HEK293 (cell line): ENCODE results near the gene PIP5K1B.

ENCODE experiments used
- MYNN ChIP-seq: fragments of 450-650 bp; formaldehyde crosslinking; IDR thresholded peaks from 2 replicates; pipeline ENCODE4 v1.5.1; 2016; ENCODE audit warnings: missing biosample characterization, missing genetic modification characterization, borderline replicate concordance
- SALL2 ChIP-seq: fragments of 450-650 bp; formaldehyde crosslinking; IDR thresholded peaks from 2 replicates; pipeline ENCODE4 v1.5.0; 2017; ENCODE audit warnings: missing biosample characterization, mild to moderate bottlenecking, missing genetic modification characterization, borderline replicate concordance
- SETDB1 ChIP-seq: IDR thresholded peaks from one replicate; pipeline ENCODE4 v1.6.1; 2017; ENCODE audit warnings: mild to moderate bottlenecking, low read length, moderate library complexity, mixed read lengths; ENCODE audit not compliant: insufficient read length
- ZNF10 ChIP-seq: fragments of 450-650 bp; formaldehyde crosslinking; IDR thresholded peaks from 2 replicates; pipeline ENCODE4 v1.5.1; 2017; ENCODE audit warnings: missing biosample characterization, missing genetic modification characterization
- ZNF114 ChIP-seq: fragments of 450-650 bp; formaldehyde crosslinking; IDR thresholded peaks from 2 replicates; pipeline ENCODE4 v1.5.0; 2017; ENCODE audit warnings: missing biosample characterization, missing genetic modification characterization
- ZNF138 ChIP-seq: fragments of 450-650 bp; formaldehyde crosslinking; IDR thresholded peaks from 2 replicates; pipeline ENCODE4 v1.5.1; 2016; ENCODE audit warnings: missing biosample characterization, missing genetic modification characterization, borderline replicate concordance
- ZNF155 ChIP-seq: fragments of 450-650 bp; formaldehyde crosslinking; IDR thresholded peaks from 2 replicates; pipeline ENCODE4 v1.5.1; 2016; ENCODE audit warnings: missing biosample characterization, missing genetic modification characterization
- ZNF239 ChIP-seq: fragments of 450-650 bp; formaldehyde crosslinking; IDR thresholded peaks from 2 replicates; pipeline ENCODE4 v1.5.1; 2016; ENCODE audit warnings: missing biosample characterization, missing genetic modification characterization
- ZNF24 ChIP-seq: fragments of 450-650 bp; formaldehyde crosslinking; IDR thresholded peaks from 2 replicates; pipeline ENCODE4 v1.5.1; 2016; ENCODE audit warnings: missing biosample characterization, missing genetic modification characterization
- ZNF785 ChIP-seq: fragments of 450-650 bp; formaldehyde crosslinking; IDR thresholded peaks from 2 replicates; pipeline ENCODE4 v1.5.1; 2016; ENCODE audit warnings: missing biosample characterization, missing genetic modification characterization
- TF ChIP-seq, protein P1 (sequence below): fragments of 450-650 bp; formaldehyde crosslinking; IDR thresholded peaks from 2 replicates; pipeline ENCODE4 v1.5.1; 2016; ENCODE audit warnings: missing biosample characterization, missing genetic modification characterization
- TF ChIP-seq, protein P2 (sequence below): fragments of 450-650 bp; formaldehyde crosslinking; IDR thresholded peaks from 2 replicates; pipeline ENCODE4 v1.5.1; 2016; ENCODE audit warnings: missing biosample characterization, missing genetic modification characterization

DNA sequence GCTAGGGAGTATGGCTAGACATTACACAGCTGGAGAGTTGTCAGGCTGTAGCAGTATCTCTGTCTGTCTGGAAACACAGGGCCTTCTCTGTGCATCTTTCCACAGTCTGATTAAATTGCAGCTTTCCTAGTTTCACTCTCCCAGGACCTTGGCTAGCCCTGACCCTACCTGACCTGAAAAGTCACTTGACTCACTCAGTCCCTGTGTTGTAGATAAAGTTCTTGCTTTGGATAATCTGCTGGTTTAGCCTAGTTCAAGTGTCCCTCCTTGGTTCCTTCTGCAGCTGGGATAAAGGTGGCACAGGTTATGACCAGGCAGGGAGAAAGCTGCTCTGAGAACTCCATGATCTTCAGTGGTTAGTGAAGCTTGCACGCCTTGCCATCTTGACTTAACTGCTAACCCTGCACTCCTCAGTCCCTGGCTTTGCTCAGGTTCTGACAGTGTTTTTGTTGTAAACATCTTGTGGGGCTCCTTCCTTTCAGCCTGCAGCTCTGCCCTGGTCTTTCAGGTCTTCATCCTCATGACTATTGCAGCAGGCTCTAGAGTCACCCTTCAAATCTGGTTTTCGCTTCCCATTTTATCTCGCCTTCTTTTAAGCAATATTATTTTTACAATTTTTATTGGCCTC is 101.0 kb downstream of the PIP5K1B start:
- no peak for TF ChIP-seq ZNF155
- no peak for TF ChIP-seq ZNF239 (tag by site-specific recombination)
- TF ChIP-seq ZNF24 (tag by site-specific recombination), result no peak
- no peak for TF ChIP-seq ZNF114 (tag by site-specific recombination)
- TF ChIP-seq, protein P1, sequence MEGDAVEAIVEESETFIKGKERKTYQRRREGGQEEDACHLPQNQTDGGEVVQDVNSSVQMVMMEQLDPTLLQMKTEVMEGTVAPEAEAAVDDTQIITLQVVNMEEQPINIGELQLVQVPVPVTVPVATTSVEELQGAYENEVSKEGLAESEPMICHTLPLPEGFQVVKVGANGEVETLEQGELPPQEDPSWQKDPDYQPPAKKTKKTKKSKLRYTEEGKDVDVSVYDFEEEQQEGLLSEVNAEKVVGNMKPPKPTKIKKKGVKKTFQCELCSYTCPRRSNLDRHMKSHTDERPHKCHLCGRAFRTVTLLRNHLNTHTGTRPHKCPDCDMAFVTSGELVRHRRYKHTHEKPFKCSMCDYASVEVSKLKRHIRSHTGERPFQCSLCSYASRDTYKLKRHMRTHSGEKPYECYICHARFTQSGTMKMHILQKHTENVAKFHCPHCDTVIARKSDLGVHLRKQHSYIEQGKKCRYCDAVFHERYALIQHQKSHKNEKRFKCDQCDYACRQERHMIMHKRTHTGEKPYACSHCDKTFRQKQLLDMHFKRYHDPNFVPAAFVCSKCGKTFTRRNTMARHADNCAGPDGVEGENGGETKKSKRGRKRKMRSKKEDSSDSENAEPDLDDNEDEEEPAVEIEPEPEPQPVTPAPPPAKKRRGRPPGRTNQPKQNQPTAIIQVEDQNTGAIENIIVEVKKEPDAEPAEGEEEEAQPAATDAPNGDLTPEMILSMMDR (tag by site-specific recombination), result no peak
- TF ChIP-seq SALL2, result no peak
- TF ChIP-seq ZNF138 (tag by site-specific recombination), result no peak
- TF ChIP-seq, protein P2, sequence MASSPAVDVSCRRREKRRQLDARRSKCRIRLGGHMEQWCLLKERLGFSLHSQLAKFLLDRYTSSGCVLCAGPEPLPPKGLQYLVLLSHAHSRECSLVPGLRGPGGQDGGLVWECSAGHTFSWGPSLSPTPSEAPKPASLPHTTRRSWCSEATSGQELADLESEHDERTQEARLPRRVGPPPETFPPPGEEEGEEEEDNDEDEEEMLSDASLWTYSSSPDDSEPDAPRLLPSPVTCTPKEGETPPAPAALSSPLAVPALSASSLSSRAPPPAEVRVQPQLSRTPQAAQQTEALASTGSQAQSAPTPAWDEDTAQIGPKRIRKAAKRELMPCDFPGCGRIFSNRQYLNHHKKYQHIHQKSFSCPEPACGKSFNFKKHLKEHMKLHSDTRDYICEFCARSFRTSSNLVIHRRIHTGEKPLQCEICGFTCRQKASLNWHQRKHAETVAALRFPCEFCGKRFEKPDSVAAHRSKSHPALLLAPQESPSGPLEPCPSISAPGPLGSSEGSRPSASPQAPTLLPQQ (tag by site-specific recombination), result no peak
- TF ChIP-seq ZNF10 (tag by site-specific recombination), result no peak
- no peak for TF ChIP-seq ZNF785 (tag by site-specific recombination)
- no peak for TF ChIP-seq MYNN (tag by site-specific recombination)
- no peak for TF ChIP-seq SETDB1
